CD4-positive, alpha-beta T cell treated with Interleukin-15 for 1 hour (primary cell): Measurements from ENCODE around the gene KPNA3.
"Not testable (repeated sequence)": the region's sequence is repeated elsewhere in the genome, so short reads cannot be mapped to it uniquely, and the experiment has no call there.

Source experiments
- DNase-seq: peaks from one replicate; pipeline ENCODE4 v3.0.0-alpha.2; 2020

The KPNA3 gene, protein sequence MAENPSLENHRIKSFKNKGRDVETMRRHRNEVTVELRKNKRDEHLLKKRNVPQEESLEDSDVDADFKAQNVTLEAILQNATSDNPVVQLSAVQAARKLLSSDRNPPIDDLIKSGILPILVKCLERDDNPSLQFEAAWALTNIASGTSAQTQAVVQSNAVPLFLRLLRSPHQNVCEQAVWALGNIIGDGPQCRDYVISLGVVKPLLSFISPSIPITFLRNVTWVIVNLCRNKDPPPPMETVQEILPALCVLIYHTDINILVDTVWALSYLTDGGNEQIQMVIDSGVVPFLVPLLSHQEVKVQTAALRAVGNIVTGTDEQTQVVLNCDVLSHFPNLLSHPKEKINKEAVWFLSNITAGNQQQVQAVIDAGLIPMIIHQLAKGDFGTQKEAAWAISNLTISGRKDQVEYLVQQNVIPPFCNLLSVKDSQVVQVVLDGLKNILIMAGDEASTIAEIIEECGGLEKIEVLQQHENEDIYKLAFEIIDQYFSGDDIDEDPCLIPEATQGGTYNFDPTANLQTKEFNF

DNA sequence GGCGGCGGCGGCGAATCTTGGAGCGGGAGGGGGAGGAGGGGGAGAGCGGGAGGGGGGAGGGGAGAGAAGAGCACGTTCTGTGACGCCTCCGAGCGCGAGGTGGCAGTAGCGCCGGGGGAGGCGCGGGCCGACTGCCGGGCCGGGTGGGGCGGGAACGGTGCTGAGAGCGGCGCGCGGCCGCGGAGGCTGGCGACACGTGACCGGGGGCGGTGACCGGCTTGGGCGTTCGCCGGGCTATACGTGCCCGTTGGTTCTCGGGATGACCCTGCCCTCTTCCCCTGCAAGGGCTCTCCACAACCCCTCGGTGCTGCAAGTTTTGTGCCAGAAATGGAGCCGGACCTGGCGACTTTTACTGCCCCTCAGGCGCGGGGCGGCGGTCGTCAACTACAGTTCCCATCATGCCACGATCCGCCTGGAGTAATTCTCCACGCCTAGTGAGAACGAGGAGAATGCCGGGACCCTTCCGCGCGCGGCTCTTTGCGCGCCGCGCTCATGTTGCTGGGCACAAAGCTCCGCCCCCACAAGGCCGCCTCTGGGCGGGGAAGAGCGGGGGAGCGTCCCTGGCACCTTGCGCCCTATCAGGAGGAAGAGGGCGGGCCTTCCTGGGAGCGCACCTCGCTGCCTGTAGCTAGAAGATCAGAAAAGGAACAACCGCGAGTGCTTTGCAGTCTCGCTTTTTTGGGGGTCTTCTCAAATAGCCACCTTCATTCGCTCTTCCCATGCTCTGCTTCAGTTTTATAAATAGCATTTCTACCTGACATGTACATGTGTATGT lies at the start of gene KPNA3:
Gene KPNA3 (minus strand): TSS at position 133 of the 775 bp plus-strand sequence. CDS start 176 bp downstream, outside the sequence.
- peak; percentile 96 for DNase-seq

DNA sequence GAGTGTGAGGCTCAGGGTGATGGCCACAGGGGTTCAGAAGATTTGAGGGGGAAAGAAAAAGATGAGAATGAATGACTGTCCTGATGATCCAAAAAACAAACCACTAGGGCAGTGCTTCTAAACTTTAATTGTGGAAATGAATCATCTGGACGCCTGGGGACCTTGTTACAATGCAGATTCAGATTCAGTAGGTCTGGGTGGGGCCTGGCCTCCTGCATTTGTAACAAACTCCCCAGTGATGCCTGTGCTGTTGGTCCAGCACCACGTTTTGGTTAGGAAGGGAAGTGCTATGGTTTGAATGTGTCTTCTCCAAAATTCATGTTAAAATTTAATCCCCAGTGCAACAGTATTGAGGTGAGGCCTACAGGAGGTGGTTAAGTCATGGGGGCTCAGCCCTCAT lies 49.5 kb upstream of the KPNA3 start:
- DNase-seq, result no peak

DNA sequence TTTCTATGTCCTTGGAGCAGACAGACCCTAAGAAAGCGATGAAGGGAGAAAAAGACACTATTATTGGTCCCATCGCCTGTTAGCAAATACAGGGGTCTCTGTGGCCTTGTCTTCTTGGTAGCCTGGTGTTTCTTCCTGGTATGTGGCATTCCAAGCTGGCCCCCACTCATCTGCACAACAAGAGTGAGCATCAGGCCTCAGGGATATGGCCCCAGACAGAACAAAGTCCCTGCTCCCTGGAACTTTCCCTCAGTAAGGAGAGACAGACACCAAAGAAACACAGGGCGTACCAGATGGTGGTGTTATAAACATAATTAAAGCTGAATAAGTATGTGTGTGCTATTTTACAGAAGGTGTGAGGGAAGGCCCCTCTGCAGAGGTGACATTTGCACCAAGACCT lies 48.2 kb upstream of the KPNA3 start:
- DNase-seq, result no peak

DNA sequence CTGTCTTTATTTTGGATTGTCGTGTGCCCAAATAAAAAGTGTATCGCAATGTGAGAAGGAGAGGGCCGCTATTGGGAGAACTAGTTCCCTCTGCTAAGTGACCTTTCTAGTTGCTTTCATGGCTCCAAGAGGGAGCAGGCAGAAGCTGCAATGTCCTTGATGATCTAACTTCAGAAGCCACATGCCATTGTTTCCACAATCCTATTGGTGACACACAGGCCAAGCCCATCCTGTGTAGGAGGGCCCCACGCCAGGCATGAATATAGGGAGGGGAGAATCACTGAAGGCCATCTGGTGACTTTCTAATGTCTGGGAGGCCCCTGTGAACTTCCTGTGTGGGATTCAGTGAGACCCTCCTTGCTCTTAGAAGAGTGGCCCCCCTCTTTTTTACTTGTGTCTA lies 47.8 kb upstream of the KPNA3 start:
- no peak for DNase-seq

DNA sequence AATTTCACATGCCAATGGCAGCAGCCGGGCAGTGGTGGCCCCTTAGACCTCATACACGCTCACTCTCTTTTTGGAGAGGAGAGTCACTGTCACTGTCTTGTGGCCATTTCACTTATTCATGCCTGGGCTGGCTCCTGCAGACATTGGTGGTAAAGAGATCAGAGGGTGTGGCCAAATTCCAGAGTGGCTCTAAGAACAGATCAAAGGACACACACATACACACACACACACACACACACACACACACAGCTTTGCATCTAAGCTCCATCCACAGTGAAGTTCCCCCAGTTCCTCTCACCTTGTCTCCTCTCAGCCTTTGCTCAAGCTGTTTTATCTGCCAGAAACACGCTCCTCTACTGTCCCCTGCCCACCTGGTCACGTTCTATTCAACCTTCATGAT lies 46.5 kb upstream of the KPNA3 start:
- no peak for DNase-seq

DNA sequence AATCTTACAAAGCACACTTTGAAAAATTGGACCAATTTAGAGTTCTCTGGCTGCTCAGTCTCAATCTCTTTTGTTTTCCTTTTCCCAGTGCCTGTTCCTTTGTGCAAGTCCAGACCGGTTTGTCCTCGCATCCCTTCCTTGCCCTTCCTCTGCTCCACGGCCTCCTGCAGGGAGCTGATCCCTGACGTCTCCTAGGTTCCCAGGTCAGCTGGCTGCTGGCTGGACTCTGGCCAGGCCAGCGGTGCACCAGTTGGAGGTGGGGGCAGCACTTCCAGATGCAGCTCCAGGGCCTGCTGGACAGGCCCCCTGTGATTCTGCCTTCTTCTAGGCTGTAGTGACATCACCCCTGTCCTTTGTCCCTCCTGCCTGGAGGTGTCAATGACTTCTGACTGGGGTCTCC lies 44.0 kb upstream of the KPNA3 start:
- no peak for DNase-seq

DNA sequence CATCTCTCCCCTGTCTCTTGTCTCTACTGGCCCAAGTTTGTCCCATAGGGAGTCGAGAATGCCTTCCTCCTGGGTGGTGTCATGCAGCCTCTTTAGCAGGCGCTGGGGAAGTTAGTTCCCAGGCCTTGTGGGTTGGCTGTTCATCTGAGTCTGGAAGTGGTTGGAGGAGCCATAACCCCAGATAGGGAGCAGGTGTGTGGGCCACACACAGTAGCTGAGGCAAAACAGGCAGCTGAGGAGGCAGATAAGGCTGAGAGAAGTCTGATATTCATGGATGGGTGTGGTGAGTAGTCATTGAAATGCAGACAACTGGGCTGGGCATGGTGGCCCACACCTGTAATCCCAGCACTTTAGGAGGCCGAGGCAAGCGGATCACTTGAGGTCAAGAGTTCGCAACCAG lies 40.9 kb upstream of the KPNA3 start:
- DNase-seq, result no peak

DNA sequence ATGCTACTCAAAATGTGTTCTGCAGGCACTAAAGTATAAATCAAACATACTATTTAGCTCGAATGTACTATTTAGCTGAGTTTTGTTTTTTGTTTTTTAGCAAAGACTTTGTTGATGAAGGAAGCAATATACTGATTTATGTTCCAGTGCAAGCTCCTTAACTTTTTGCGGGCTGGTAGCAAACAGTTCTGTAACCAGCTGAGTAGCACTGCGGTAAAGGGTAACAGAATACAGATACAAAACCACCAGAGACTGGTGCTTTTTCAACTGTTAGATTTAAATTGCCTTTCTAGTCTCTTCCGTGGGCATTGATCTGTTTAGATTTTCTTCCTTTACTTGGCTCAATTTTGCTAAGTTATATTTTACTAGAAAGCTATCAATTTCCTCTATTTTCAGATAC lies 39.0 kb upstream of the KPNA3 start:
- DNase-seq, result no peak

DNA sequence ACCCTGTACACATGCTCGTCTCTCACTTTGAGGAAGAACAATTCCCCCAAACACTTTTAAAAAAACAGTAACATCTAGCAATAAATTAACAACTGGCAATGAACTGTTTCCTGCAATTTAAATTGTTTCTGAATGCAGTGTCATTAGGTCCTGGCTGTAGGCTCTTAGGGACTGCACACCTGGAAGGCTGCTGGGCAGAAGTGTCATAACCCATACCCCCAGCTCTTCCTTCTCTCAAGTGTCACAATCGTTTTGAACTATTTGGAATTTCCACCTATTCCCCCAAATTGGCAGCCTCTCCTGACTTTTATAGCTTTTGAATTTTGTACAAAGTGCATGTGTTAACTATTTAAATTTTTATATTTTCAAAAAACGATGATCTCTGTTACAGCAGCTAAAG lies 38.2 kb upstream of the KPNA3 start:
- no peak for DNase-seq

DNA sequence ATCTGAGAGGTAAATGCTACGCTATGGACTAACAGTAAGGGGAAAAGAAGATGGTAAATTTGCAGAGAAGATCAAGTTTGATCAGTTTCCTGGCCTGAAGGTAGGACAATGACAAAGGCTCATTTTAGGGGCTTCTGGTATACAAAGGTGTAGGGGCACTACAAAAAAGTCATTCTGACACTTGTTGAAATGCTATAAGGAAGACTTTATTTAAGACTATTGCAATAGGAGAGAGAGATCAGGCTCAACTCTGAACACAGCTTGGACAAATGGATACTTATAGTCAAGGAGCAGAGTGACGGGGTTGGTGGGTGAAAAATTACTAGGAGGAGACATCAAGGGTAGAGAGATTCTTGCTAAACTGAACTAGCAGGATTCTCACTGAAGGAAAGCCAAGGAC lies 37.2 kb upstream of the KPNA3 start:
- no peak for DNase-seq

DNA sequence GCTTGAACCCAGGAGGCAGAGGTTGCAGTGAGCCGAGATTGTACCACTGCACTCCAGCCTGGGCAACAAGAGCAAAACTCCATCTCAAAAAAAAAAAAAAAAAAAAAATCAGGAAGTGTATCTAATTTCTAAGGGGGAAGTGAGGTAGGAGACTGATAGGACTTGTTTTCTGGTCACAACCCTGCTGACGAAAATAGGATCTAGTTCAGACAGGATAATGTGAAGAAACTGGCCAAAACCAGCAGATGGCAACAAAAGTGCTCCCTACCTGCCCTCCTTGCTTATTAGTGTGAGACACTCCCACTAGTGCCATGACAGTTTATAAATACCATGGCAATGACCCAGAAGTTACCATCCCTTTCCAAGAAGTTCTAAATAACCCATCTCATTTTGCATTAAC lies 36.0 kb upstream of the KPNA3 start:
- DNase-seq, result peak; percentile 24

DNA sequence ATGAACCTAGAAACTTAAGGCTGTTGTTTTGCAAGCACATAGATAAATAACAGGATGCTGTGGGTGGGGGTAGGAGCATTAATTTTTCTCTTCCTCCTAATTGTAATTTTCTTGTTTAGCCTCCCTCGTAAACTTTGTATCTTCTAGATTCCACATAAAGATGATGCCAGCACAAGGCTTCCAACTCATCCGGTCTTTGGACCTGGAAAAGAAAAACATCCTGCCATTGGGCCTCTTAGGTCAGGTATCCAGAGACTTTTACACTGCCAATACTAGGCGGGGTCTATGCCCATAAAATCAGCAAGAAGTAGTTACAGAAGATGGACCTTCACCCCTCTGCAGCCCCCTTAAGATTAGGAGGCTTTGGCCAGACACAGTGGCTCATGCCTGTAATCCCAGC lies 35.4 kb upstream of the KPNA3 start:
- no peak for DNase-seq

DNA sequence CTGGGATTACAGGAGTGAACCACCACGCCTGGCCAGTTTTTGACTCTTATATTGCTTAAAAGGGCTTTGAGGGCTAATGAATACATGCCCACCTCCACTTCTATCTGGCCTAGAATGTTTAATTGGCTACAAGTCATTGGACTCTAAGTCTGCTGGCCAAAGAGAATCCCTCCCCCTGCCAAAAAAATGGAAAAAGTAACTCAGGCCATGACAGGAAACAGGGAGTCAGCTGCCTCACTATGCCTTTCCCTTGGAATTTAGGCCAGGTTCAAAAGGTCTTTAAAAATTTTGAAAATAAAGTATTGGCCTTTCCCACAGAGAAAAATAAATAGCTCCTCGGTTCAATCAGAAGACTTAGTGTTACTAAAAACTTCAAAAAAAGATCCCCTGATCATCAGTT lies 34.9 kb upstream of the KPNA3 start:
- no peak for DNase-seq

DNA sequence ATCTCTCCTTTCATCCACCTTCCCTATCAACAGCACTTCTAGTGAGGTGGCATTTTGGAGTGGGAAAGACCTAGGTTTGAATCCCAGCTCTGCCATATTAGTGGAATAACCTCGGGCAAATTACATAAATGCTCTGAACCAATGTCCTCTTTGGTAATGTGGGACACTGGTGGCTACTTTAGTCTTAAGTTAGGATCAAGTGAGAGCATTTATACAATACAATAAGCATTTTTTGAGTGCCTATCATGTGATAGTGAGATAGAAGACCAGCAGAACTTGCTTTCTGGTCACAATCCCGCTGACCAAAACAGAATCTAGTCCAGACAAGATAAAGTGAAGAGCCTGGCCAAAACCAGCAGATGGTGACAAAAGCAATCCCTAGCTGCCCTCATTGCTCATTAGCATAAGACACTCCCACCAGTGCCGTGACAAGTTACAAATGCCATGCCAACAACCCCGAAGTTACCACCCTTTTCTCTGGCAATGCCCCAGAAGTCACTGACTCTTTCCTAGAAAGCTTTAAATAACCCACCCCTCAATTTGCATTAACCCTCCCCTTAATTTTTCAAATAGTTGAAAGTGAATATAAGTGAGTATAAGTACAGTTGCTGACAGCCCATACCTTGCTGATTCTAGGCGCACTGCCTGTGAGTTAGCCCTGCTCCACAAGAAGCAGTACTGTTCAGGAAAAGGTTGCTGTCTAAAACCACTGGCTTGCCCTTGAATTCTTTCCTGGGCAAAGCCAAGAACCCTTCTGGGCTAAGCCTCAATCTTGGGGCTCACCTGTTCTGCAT lies 28.9 kb upstream of the KPNA3 start:
- DNase-seq, result no peak

DNA sequence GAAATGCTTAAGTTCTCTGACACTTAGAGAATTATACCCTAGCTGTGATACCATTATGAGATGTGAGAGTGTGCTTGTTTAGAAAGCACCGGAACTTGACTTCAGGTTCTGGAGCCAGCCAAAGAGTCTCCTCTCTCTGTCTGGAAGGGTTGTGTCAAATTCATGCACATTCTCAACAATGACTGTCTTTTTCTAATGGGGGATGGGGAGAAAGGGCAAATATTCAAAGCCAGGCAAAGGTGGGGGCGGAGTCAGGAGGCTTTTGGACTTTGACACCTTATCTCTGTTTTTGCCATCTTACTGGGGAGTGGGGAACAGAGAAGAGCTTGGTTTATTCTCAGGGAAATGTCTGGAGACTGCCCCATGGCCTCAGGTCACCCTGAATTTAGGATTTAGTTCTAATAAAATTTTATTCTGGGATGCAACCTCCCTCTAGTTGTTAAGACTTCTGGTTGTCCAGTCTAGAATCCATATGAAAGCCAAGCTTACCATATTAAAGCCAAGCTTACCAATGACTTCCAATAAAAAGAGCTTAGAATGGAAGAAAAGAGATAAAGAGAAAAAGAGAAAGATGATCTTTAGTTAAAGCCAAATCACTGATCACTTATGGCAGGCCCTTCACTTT lies 28.2 kb upstream of the KPNA3 start:
- DNase-seq, result no peak

DNA sequence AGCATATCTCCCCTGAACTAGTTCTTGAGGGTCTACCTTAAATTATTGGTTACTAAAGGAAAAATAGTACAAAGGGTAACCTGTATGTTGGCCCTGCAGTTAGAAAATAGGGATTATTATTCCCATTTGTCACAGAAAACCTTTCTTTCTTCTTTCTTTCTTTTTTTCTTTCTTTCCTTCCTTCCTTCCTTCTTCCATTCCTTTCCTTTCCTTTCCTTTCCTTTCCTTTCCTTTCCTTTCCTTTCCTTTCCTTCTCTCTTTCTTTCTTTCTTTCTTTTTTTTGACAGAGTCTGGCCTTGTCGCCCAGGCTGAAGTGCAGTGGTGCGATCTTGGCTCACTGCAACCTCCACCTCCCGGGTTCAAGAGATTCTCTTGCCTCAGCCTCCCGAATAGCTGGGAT lies 23.6 kb upstream of the KPNA3 start:
- not testable (repeated sequence) for DNase-seq

DNA sequence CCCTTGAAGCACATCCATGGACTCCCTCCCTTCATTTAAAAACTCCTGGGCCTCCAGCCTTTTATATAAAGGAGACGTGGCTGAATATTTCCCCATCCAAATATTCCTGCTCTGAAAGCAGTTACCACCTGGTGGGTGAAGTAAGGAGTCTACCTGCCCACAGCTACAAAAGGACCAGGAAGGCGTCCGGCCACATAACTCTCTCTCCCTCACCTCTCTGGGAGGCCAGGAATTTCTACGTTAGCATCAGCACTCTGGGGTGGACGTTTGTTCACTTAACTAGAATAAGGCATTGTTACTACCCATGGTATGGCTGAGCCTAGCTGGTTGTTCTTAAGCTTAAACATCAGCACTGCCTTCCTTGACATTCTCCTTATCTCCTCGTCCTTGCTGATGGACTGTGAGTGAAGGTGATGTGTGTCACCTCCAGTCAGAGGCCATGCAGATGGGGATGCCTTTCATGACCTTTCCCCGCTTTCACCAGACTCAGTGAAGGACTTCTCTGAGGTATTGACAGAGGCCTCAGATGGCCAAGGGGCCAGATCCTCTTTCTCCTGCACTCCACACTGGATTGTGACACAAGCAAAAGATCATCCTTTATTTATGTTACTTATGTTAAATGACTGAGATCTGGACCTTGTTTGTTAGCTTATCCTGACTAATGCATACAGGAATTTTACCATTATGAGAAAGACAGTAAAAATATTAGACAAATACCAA lies 22.2 kb upstream of the KPNA3 start:
- DNase-seq, result no peak

DNA sequence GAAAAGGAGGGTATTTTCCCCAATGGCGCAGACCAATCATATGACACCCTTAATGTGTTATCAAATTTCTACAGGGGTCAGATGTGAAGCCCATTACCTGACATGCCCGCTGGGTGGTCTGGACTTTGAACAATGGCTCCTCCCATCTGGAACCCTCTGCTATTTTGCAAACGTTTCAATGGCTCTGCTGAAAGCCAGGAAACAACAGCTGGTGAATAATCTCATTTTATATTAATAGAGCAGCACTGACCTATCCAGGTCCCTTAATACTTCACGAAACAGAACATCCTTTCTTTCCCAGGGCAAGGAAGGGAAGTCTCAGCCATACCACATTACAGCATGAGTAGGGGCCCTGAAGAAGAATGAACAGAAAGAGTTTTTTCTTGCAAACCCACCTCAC lies 20.3 kb upstream of the KPNA3 start:
- no peak for DNase-seq

DNA sequence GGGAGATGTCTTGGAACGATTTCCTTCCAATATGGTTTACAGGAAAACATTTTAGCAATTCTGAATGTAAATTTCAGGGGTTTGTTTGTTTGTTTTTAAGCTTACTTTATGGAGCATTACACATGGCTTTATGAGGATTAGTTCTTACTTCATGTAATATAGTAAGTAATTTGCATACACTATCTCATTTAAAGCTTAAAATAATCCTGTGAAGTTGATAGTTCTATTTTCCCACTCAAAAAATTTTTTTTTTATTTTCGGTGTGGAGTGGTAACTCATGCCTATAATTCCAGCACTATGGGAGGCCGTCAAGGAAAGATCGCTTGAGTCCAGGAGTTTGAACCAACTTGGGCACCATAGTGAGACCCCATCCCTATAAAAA lies 19.0 kb upstream of the KPNA3 start:
- no peak for DNase-seq

DNA sequence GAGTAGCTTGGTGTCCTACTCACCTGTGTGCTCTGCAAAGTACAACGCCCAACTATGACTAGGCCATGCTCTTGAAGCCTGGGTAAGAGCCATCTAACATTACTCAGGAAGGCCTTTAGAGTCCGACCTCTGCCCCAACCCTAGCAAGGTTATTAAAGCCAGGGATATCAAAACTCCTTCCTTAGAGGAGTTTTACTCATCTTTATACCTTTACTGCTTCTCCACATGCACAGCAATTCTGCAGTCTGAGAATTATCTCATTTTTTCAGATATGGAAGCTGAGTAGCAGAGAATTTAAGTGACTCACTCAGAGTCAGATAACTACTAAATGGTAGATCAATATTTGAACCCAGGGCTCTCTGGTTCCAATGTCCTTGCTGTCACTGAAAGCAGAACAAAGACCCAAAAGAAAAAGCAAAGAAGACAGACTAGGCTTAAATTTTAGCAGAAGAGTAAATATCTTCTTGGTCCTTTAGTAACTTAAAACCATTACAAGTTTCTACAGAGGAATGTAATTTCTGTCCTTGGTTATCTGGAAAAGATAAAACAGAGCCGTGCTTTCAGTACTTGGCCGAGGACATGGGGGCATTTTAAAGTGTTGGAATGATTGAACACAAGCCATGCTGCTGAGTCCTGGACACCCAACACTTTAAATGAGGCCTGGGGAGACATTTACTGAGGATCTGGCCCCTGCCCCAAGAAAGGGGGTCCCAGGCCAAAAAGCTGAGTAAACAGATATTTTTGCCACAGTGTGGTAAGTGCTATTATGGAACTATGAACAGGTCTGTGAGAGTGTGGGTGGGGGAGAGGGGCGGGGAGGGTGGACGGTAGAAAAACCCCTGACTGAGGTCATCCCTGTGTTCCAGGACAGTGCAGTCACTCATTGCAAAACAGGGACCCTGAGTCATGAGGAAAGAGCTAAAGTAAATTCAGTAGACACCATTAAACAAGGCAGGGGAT lies 18.4 kb upstream of the KPNA3 start:
- no peak for DNase-seq

DNA sequence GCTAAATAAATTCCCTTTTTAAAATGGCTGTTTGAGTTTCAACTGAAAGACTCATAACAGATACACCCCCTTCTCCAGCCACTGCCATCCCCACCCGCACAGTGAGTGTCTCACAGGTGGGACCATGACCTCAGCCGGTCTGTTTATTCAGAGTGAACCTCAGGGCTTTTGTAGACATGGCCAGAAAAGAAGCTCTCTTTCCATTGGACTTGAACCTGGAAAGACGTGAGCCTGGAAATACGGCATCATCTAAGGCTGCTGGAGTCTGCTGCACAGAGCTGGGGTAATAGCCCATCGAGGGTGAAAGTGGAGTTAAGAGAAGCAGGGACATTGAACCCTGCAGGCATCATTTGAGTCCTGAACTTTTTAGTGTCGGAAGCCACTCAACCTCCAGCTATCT lies 15.2 kb upstream of the KPNA3 start:
- DNase-seq, result no peak
